Esophagus (tissue), 2 donors: Measurements from ENCODE around the gene FAAP20. TPM values are rescaled to one million over a fixed set of nuclear protein-coding genes. Genes with fewer than 3 reads are reported as not detected.

ENCODE experiments used
- H3K27ac ChIP-seq, 2 donors: one replicate each; pipeline ENCODE4 v1.5.1; 2013; ENCODE audit warnings: low read depth in 2 of 2, mild to moderate bottlenecking in 2 of 2, inconsistent platforms in 1 of 2, low read length in 1 of 2, moderate library complexity in 1 of 2
- H3K27me3 ChIP-seq, 2 donors: one replicate each; pipeline ENCODE4 v1.6.1; 2013; ENCODE audit warnings: low read length in 2 of 2, control low read depth in 1 of 2, mild to moderate bottlenecking in 1 of 2; ENCODE audit not compliant: insufficient read depth in 2 of 2, control insufficient read depth in 1 of 2
- H3K36me3 ChIP-seq, 2 donors: one replicate each; pipeline ENCODE4 v1.6.1; 2013; ENCODE audit warnings: low read length in 1 of 2; ENCODE audit not compliant: control insufficient read depth in 2 of 2, insufficient read depth in 2 of 2
- H3K4me1 ChIP-seq, 2 donors: one replicate each; pipeline ENCODE4 v1.6.1; 2013; ENCODE audit warnings: low read length in 1 of 2; ENCODE audit not compliant: control insufficient read depth in 2 of 2, insufficient read depth in 2 of 2
- H3K4me3 ChIP-seq, 2 donors: one replicate each; pipeline ENCODE4 v1.5.1; 2013; ENCODE audit warnings: low read length in 2 of 2, mild to moderate bottlenecking in 2 of 2, low read depth in 1 of 2, moderate library complexity in 1 of 2
- H3K9me3 ChIP-seq, 2 donors: one replicate each; pipeline ENCODE4 v1.6.1; 2013; ENCODE audit warnings: mild to moderate bottlenecking in 2 of 2, low read depth in 1 of 2, low read length in 1 of 2, moderate library complexity in 1 of 2; ENCODE audit not compliant: control insufficient read depth in 2 of 2, insufficient read depth in 1 of 2
- WGBS, 2 donors: extraction: QIAGEN DNeasy Blood & Tissue Kit; methylation state at CpG; one replicate each; pipeline ENCODE4 v1.1.7; 2013; 5-methylcytosine and 5-hydroxymethylcytosine counted together
- polyA plus RNA-seq, 2 donors: library from polyadenylated mRNA; stranded (reverse); fragments of 200-250 nt; gene quantifications; one replicate each; pipeline ENCODE4 v1.2.3, GENCODE V29; 2013
- donor health status: healthy with polysubstance abuse.
- donor health status: Bipolar disorder and iron deficiency.

Gene FAAP20
- polyA plus RNA-seq, 2 donors: 32.9 to 44.8 TPM

DNA sequence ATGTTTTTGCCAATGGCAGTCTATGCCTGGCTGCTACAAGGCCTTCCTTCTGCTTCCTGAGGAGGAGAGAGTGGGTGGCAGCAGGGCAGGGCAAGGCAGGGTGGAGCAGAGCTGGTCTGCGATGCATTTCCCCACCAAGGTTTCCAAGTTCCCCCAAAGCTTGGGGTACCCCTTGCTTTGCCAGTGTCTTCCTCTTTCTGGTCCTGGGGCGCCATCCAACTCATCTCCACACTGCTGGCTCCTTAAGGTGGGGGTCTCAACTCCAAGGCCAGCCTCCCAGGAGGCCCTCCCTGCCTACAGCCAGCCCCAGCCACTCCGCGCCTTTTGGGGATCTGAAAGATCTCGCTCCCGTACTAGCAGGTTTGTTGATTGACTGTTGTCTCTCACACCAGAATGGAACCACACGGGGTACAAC is 29.6 kb upstream of the FAAP20 start:
- H3K27me3 ChIP-seq: no peaks in the 10 kb centered on the region

DNA sequence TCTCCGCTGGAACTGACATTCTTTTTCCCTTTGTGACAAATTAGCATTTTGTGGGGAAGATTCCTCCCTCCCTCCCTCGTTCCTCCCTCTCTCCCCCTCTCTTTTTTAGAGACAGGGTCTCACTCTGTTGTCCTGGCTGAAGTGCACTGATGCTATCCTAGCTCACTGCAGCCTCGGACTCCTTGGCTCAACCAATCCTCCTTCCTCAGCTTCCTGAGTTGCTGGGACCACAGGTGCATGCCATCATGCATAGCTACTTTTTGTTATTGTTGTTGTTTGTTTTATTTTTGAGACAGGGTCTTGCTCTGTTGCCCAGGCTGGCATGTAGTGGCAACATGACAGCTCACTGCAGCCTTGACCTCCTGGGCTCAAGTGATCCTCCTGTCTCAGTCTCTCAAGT is 26.7 kb upstream of the FAAP20 start:
- Histone ChIP-seq H3K9me3 (no peaks in the 10 kb centered on the region), H3K4me3 (no peak overlapping the region), H3K36me3 (no peaks in the 10 kb centered on the region), H3K4me1 (peaks cover 0 to 2% of the 10 kb centered on the region in 2 donors), H3K27ac (no peak overlapping the region), H3K27me3 (no peaks in the 10 kb centered on the region)
- 79 to 83% methylated on average over 3 of the region's 3 CpGs for WGBS, 2 donors

More for the DNA sequence above, 29.6 kb upstream of the FAAP20 start:
- Histone ChIP-seq H3K4me1 (peaks cover 0 to 7% of the 10 kb centered on the region in 2 donors), H3K4me3 (no peak overlapping the region), H3K9me3 (no peaks in the 10 kb centered on the region), H3K36me3 (no peaks in the 10 kb centered on the region), H3K27ac (no peak overlapping the region)
- 85 to 88% methylated on average over 7 of the region's 7 CpGs for WGBS, 2 donors

DNA sequence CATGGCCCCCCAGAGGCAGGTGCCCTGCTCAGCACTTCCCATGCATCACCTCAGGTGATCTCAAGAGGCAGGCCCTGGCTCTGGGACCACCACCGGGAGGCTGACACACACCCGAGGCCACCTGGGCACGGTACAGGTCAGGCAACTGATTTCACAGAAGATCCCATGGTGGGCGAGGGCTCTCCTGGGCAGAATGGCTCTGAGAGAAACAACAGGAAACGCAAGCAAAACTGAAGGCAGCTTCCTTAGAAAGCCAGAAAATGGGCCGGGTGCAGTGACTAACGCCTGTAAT is 22.1 kb upstream of the FAAP20 start:
- no peak overlapping the region for H3K4me3 ChIP-seq
- H3K27ac ChIP-seq: no peak overlapping the region
- no peaks in the 10 kb centered on the region for H3K36me3 ChIP-seq
- no peaks in the 10 kb centered on the region for H3K27me3 ChIP-seq
- 78 to 84% methylated on average over 7 of the region's 7 CpGs for WGBS, 2 donors
- peaks cover 12 to 30% of the 10 kb centered on the region in 2 donors for H3K4me1 ChIP-seq
- no peaks in the 10 kb centered on the region for H3K9me3 ChIP-seq

DNA sequence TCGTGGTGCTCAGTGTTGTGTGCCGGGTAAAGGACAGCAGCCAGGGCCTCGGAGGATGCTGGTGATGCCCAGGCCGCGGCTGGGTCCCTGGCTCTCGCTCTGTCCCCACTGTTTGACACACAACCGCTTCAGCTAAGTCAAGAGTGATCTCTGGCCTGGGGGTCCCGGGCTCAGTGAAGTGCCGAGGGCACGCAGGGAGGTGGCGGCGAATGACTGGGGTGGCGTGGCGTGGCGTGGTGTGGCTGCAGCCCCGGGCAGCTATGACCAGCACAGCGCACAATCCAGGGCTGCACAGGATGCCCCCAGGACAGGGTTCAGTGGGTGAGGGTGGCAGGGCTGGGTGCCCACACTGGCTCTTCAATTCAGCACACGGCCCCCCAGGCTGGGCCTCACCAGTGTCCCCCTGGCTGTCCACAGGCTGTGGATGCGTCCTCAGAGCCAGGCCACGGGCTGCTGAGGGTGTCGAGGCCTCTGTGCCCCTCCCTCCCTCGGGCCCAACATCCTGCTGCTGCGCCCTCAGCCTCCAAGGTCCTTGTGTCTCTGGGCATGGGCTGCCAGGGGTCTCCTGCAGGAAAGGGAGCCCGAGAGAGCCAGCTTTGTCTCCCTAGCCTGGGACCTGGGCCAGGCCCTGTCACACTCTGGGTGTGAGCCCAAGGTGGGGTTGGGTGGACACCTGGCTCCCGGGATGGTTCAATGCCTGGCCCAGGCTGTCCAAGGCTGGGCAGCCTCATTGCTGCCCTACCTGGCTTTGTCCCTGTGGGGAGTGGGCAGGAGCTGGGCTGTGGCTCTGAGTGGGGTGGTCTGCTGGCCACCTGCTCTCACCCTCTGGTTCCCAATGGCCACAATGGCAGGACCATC is 21.6 kb upstream of the FAAP20 start:
- Histone ChIP-seq H3K9me3 (no peaks in the 10 kb centered on the region), H3K27ac (no peak overlapping the region), H3K4me1 (peaks cover 12 to 30% of the 10 kb centered on the region in 2 donors), H3K4me3 (no peak overlapping the region), H3K36me3 (no peaks in the 10 kb centered on the region), H3K27me3 (no peaks in the 10 kb centered on the region)
- WGBS, 2 donors: 87 to 90% methylated on average over 25 of the region's 25 CpGs

DNA sequence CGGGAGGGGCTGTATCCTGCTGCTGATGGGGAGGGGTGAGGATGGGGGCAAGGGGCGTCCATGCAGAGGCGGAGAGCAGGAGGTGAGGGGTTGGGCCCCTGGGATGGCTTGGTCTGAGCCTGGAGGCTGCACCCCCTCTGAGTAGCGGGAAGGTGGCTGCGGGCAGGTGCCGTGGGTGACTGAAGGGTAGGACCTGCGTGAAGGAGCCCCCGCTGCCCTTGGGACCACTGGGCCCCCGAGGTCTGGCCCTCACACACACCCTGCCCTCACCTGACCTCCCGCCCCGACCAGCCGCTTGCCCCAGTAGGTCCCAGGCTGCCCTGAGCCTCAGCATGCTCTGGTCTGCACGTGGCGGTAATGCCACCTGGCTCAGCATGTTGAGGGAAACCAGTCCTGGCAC is 20.8 kb upstream of the FAAP20 start:
- WGBS, 2 donors: 90 to 95% methylated on average over 10 to 14 of the region's 14 CpGs
- Histone ChIP-seq H3K36me3 (no peaks in the 10 kb centered on the region), H3K4me1 (peaks cover 14 to 30% of the 10 kb centered on the region in 2 donors)

DNA sequence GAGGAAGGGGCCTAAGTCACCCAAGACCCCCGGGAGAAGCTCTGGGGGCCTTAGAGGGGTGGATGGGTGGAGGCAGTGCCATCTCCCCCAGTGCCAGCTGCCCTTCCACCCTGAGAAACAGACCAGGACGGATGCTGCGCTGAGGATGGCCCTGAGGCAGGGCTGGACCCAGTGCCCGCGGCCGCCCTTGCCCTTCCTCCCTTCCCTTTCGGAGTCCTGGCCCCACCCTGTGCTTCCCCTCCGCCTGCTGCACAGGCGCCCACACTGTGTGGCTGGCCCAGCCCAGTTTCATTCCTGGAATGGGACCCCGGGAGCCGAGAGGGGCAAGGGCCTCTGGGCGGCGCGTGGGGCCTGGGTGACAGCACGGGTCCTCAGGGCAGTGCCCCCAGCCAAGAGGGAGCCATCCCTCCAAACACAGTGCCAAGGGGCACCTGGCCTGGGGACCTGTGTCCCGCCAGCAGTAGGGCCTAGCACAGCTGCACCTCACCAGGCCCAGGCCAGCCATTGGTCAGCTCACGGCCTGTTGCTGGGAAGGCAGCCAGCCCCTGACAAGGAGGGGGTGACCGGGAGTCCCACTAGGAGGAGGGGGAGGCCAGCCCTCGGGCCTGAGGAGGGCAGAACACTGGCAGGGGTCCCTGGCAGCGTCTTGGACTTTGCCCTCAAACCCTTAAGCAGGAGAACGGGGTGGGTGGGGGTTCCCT is 20.1 kb upstream of the FAAP20 start:
- no peaks in the 10 kb centered on the region for H3K9me3 ChIP-seq
- H3K4me1 ChIP-seq: peaks cover 14 to 35% of the 10 kb centered on the region in 2 donors
- no peaks in the 10 kb centered on the region for H3K36me3 ChIP-seq
- peak overlapping the region; percentile 91 to 95 for H3K27ac ChIP-seq
- no peak overlapping the region for H3K4me3 ChIP-seq
- 31 to 48% methylated on average over 16 to 21 of the region's 21 CpGs for WGBS, 2 donors
- H3K27me3 ChIP-seq: no peaks in the 10 kb centered on the region

More for the DNA sequence above, 20.8 kb upstream of the FAAP20 start:
- Histone ChIP-seq H3K4me3 (no peak overlapping the region), H3K27ac (no peak overlapping the region), H3K9me3 (no peaks in the 10 kb centered on the region), H3K27me3 (no peaks in the 10 kb centered on the region)

DNA sequence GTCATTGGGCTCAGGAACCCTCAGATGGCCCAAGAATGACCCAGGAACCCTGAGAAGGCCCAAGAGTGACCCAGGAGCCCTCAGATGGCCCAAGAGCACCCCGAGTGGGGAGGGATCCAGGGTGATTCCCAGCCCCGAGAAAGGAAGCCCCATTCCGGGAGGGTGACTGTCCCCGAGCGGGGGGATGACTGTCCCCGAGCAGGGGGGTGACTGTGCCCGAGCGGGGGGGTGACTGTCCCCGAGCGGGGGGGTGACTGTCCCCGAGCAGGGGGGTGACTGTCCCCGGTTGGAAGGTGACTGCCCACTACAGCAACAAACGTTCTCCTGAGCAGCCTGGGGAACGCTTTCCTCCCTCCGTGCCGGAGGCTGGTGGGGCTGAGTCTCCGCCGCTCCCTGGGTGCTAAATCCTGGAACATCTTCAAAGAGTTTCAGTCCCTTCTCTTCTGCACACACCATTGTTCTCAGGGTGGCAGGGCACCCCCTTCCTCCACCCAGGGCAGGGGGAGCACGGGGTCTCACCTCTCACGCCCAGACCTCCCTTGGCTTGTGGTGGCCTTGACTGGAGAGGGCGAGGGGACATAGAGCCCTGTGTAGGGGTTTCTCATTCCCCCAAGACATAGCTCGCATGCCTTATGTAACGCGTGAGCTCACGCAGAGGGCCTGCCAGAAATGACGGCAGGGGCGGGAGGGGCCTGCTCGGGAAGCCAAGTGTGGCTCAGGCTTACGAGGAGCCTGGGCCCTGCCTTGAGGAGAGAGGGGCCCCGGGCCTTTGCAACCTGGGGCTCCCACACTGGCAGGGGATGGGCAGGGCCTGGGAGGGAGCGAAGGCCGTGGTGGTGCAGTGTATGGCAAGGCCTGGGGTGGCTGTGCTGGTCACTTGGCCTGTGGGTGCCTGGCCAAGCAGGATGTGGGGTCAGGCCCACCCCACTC is 19.3 kb upstream of the FAAP20 start:
- no peaks in the 10 kb centered on the region for H3K36me3 ChIP-seq
- 23 to 38% methylated on average over 32 of the region's 32 CpGs for WGBS, 2 donors
- peaks cover 14 to 41% of the 10 kb centered on the region in 2 donors for H3K4me1 ChIP-seq

DNA sequence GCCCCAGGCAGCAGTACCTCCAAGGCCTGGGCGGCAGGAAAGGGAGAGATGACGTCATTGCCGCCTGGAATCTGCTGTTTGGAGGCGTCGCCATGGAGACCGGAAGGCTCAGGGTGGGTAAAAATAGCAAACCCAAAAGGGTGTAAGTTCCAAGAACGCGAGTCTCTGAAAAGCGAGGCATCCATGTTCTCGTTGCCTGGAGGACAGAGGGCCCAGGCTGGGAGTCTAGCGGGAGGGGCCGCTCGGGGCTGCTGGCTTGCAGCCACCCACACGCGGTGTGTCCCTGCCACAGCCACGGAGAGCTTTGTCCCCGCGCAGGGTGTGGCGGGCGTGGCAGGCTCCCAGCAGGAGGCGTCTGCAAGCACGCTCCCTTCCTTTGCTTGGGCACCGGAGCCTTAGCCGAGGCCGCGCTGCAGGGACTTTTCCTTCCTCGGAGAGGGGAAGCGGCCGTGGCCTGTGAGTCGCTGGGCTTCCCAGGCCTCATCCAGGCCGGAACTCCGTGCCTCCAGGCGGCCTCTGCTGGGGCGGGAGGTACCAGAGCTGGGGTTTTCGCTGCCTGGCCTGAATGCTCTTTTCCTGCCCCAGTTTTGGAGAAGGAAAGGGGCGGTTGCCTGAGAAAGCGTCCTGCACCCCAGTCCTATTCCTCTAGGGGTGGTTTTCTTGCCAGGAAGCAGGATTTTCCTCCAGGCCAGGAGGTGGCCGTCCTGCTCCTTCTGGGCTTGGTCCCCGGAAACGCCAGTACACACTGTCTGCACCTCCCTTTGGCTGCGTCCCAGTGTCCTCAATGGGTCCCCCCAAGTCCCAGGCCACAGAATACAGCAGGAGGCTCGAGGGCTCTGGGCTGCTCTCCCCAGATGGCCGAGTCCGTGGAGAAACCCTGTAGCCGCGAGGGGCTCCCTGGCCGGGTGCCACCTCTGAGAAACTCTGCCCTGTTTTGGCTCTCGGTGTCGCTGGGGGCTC is 18.2 kb upstream of the FAAP20 start:
- H3K4me3 ChIP-seq: peak overlapping the region; percentile 5 to 11

More for the DNA sequence above, 19.3 kb upstream of the FAAP20 start:
- Histone ChIP-seq H3K4me3 (no peak overlapping the region), H3K27ac (peak overlapping the region; percentile 91 to 95), H3K9me3 (no peaks in the 10 kb centered on the region), H3K27me3 (no peaks in the 10 kb centered on the region)

More for the DNA sequence above, 18.2 kb upstream of the FAAP20 start:
- Histone ChIP-seq H3K27me3 (no peaks in the 10 kb centered on the region), H3K36me3 (no peaks in the 10 kb centered on the region), H3K27ac (peak overlapping the region; percentile 91 to 95), H3K9me3 (no peaks in the 10 kb centered on the region), H3K4me1 (peaks cover 14 to 49% of the 10 kb centered on the region in 2 donors)
- WGBS, 2 donors: 4 to 11% methylated on average over 48 to 49 of the region's 49 CpGs
